ENCODE measurements around the gene EML1. TPM values are rescaled to one million over a fixed set of nuclear protein-coding genes. Genes with fewer than 3 reads are reported as not detected.

EML1 gene
- total and polyA plus RNA-seq, 2 of the 13 experiments (the other 11 are each of a cell fraction or from before 2014, with no cell fraction given) = 0.59 to 1.7 TPM

DNA sequence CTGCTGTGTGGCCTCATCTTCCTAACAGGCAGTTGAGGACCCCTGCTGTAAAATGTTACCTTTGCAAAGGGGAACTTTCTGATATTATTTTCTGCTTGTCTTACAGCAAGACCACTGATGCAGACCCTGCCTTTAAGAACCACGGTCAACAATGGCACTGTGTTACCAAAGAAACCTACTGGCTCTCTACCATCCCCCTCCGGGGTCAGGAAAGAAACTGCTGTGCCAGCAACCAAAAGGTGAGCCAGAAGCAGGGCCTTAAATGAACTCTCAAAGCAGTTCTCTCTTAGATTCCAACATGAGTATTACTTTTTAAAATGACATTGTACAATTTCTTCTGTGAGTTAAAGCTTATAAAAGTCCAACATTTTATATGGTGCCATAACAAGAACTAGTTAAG lies 72.2 kb downstream of the EML1 start:
- Histone ChIP-seq H3K27ac (ENCODE audit: extremely low read length, insufficient read depth, low read length) (no peak overlapping the region), H3K4me3 (replicated peaks in 1 of 3; ENCODE audit: insufficient read depth in 1 of 3, low read depth in 2 of 3, low read length in 3 of 3) (no peak overlapping the region), H3K9ac (ENCODE audit: insufficient read depth, low read depth, low read length) (no peak overlapping the region), H3K27me3 (ENCODE audit: control insufficient read depth in 1 of 2, insufficient read depth in 2 of 2, low read length in 2 of 2) (no peaks in the 10 kb centered on the region), H3K4me2 (ENCODE audit: low read depth, low read length) (no peak overlapping the region), H4K20me1 (ENCODE audit: insufficient read depth, low read length) (no peaks in the 10 kb centered on the region), H3K79me2 (ENCODE audit: insufficient read depth, low read length) (no peaks in the 10 kb centered on the region), H2AFZ (ENCODE audit: low read length) (no peak overlapping the region), H3K36me3 (replicated peaks in 1 of 2; ENCODE audit: control insufficient read depth in 1 of 2, insufficient read depth in 2 of 2, low read length in 2 of 2) (no peaks in the 10 kb centered on the region), H3K4me1 (ENCODE audit: insufficient read depth, low read length) (no peaks in the 10 kb centered on the region), H3K9me3 (ENCODE audit: low read length) (no peaks in the 10 kb centered on the region)
- FAIRE-seq (no peak), DNase-seq (ENCODE audit: low spot score) (no peak), ATAC-seq (no peak)
- intact Hi-C loops (cut with micrococcal nuclease; ENCODE audit: unreplicated experiment) = no loop called here
- BruUV-seq (replicated peaks) = no TSS peak
- 85% methylated on average over 2 of the region's 2 CpGs for WGBS (ENCODE audit: low lambda C conversion rate)
- in situ Hi-C loops (cut with HindIII; ENCODE audit: extremely low pct_ligation_motif_present, low pct_unique_long_range_greater_than_20kb) = no loop called here
- ChIA-PET CTCF (ENCODE audit: low intra/inter-chr PET ratio, low total read pairs) (no interaction called here), POLR2A (no interaction called here)
- TF ChIP-seq MIER2 (CRISPR knock-in tag; IDR thresholded peaks at IDR 0.05) (no peak), ZNF724P (CRISPR knock-in tag; IDR thresholded peaks at IDR 0.05; ENCODE audit: borderline replicate concordance) (no peak), ZC3H13 (CRISPR knock-in tag; IDR thresholded peaks at IDR 0.05) (no peak), FOXP1 (IDR thresholded peaks at IDR 0.05) (no peak), FOXP1 (CRISPR knock-in tag; IDR thresholded peaks at IDR 0.05) (no peak), CBFB (CRISPR knock-in tag; IDR thresholded peaks at IDR 0.05) (no peak), NFATC3 (CRISPR knock-in tag; IDR thresholded peaks at IDR 0.05) (no peak), HMG20A (CRISPR knock-in tag; IDR thresholded peaks at IDR 0.05; ENCODE audit: borderline replicate concordance) (no peak)
- TF ChIP-seq, protein P1, sequence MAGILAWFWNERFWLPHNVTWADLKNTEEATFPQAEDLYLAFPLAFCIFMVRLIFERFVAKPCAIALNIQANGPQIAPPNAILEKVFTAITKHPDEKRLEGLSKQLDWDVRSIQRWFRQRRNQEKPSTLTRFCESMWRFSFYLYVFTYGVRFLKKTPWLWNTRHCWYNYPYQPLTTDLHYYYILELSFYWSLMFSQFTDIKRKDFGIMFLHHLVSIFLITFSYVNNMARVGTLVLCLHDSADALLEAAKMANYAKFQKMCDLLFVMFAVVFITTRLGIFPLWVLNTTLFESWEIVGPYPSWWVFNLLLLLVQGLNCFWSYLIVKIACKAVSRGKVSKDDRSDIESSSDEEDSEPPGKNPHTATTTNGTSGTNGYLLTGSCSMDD (CRISPR knock-in tag; IDR thresholded peaks at IDR 0.05) = no peak
- TF ChIP-seq, protein P2, sequence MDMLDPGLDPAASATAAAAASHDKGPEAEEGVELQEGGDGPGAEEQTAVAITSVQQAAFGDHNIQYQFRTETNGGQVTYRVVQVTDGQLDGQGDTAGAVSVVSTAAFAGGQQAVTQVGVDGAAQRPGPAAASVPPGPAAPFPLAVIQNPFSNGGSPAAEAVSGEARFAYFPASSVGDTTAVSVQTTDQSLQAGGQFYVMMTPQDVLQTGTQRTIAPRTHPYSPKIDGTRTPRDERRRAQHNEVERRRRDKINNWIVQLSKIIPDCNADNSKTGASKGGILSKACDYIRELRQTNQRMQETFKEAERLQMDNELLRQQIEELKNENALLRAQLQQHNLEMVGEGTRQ (IDR thresholded peaks at IDR 0.05; ENCODE audit: low read depth, low read length) = no peak
- TF ChIP-seq, protein P2 (CRISPR knock-in tag; IDR thresholded peaks at IDR 0.05; ENCODE audit: borderline replicate concordance) = no peak
- TF ChIP-seq, protein P3, sequence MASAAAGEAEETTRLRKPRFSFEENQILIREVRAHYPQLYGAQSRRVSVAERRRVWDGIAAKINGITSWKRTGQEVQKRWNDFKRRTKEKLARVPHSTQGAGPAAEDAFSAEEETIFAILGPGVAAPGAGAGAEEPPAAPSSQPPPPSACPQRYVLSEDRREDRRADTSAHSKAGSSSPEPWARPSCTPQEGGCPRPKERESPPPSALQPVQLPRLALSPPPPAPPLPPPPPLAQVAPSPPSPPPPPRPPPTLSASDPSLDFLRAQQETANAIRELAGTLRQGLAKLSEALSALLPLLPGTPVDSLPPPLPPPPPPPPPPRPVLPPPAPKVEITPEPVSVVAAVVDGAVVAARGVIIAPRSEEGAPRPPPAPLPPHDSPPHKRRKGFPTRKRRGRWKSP (CRISPR knock-in tag; IDR thresholded peaks at IDR 0.05) = no peak
- TF ChIP-seq, protein P4, sequence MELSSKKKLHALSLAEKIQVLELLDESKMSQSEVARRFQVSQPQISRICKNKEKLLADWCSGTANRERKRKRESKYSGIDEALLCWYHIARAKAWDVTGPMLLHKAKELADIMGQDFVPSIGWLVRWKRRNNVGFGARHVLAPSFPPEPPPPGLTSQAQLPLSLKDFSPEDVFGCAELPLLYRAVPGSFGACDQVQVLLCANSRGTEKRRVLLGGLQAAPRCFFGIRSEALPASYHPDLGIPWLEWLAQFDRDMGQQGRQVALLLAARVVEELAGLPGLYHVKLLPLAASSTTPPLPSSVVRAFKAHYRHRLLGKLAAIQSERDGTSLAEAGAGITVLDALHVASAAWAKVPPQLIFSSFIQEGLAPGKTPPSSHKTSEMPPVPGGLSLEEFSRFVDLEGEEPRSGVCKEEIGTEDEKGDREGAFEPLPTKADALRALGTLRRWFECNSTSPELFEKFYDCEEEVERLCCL (CRISPR knock-in tag; IDR thresholded peaks at IDR 0.05; ENCODE audit: borderline replicate concordance) = no peak
